GM21786 (cell line): ENCODE measurements around the gene NCK2.

ENCODE experiments used
- ATAC-seq: cut with Tn5 transposase; IDR thresholded peaks from one replicate; pipeline ENCODE4 v1.9.1; 2021; ENCODE audit not compliant: unreplicated experiment

Gene NCK2

GRCh38 chr2:105744909-105745853 lies at the start of gene NCK2:
Gene NCK2, plus strand, starts transcription at chr2:105744912. Its CDS starts 110,152 bp downstream, at chr2:105855064.
- ATAC-seq, result peak; percentile 3

- ATAC-seq, result no peak
Measured at GRCh38 chr2:105697781-105698449, 46.8 kb upstream of the NCK2 start.

GRCh38 chr2:105698820-105699219 lies 45.9 kb upstream of the NCK2 start:
- no peak for ATAC-seq

GRCh38 chr2:105701042-105701441 lies 43.7 kb upstream of the NCK2 start:
- ATAC-seq, result no peak

GRCh38 chr2:105708697-105709096 lies 36.0 kb upstream of the NCK2 start:
- ATAC-seq, result no peak

GRCh38 chr2:105711394-105711793 lies 33.3 kb upstream of the NCK2 start:
- no peak for ATAC-seq

- no peak for ATAC-seq
Measured at GRCh38 chr2:105712166-105712915, 32.4 kb upstream of the NCK2 start.

- no peak for ATAC-seq
Measured at GRCh38 chr2:105712981-105713596, 31.6 kb upstream of the NCK2 start.

GRCh38 chr2:105714141-105714540 lies 30.6 kb upstream of the NCK2 start:
- no peak for ATAC-seq

- no peak for ATAC-seq
Measured at GRCh38 chr2:105718846-105719481, 25.7 kb upstream of the NCK2 start.

GRCh38 chr2:105721991-105722511 lies 22.7 kb upstream of the NCK2 start:
- ATAC-seq, result no peak

- ATAC-seq, result no peak
Measured at GRCh38 chr2:105722726-105723297, 21.9 kb upstream of the NCK2 start.

GRCh38 chr2:105723431-105723830 lies 21.3 kb upstream of the NCK2 start:
- ATAC-seq, result no peak

GRCh38 chr2:105725388-105725787 lies 19.3 kb upstream of the NCK2 start:
- ATAC-seq, result no peak

GRCh38 chr2:105730170-105730569 lies 14.5 kb upstream of the NCK2 start:
- ATAC-seq, result no peak

GRCh38 chr2:105731511-105731910 lies 13.2 kb upstream of the NCK2 start:
- ATAC-seq, result no peak

GRCh38 chr2:105732101-105732500 lies 12.6 kb upstream of the NCK2 start:
- no peak for ATAC-seq

GRCh38 chr2:105732955-105733607 lies 11.6 kb upstream of the NCK2 start:
- peak; percentile 69 for ATAC-seq

- no peak for ATAC-seq
Measured at GRCh38 chr2:105733875-105734274, 10.8 kb upstream of the NCK2 start.
